Choroid plexus epithelial cell (primary cell): ENCODE measurements around the gene CNTFR.

ENCODE experiments used
- DNase-seq: peaks from one replicate; pipeline ENCODE4 v3.0.0-alpha.2; 2010; ENCODE audit warnings: low read depth
- H3K4me3 ChIP-seq: 2 replicates; pipeline ENCODE4 v1.5.1; 2011; ENCODE audit warnings: low read depth, mild to moderate bottlenecking, control low read depth, low read length, moderate library complexity
- CTCF ChIP-seq: conservative IDR thresholded peaks from 2 replicates; pipeline ENCODE4 v1.5.1; 2011; ENCODE audit warnings: low read depth, mild to moderate bottlenecking, control low read depth, inconsistent platforms, low read length, moderate library complexity

Gene CNTFR

GRCh38 chr9:34585946-34586669 is 3.4 kb downstream of the CNTFR start:
- no peak overlapping the region for H3K4me3 ChIP-seq
- no peak for TF ChIP-seq CTCF
- no peak for DNase-seq

GRCh38 chr9:34584970-34585369 is 4.6 kb downstream of the CNTFR start:
- TF ChIP-seq CTCF, result no peak
- DNase-seq, result no peak
- H3K4me3 ChIP-seq, result no peak overlapping the region

- TF ChIP-seq CTCF, result no peak
- H3K4me3 ChIP-seq, result no peak overlapping the region
- no peak for DNase-seq
These were observed 6.7 kb downstream of the CNTFR start for GRCh38 chr9:34582787-34583186.

GRCh38 chr9:34581318-34581717 is 8.2 kb downstream of the CNTFR start:
- DNase-seq, result no peak
- TF ChIP-seq CTCF, result no peak

GRCh38 chr9:34580358-34580757 is 9.2 kb downstream of the CNTFR start:
- H3K4me3 ChIP-seq, result no peak overlapping the region
- TF ChIP-seq CTCF, result no peak
- DNase-seq, result no peak

More at GRCh38 chr9:34581318-34581717, 8.2 kb downstream of the CNTFR start:
- no peak overlapping the region for H3K4me3 ChIP-seq

GRCh38 chr9:34579808-34580163 is 9.7 kb downstream of the CNTFR start:
- no peak overlapping the region for H3K4me3 ChIP-seq
- DNase-seq, result no peak

More at GRCh38 chr9:34579808-34580163, 9.7 kb downstream of the CNTFR start:
- TF ChIP-seq CTCF, result no peak
